Hepatocyte (in vitro differentiated cells): ENCODE measurements around the gene CFAP410. TPM values are rescaled to one million over a fixed set of nuclear protein-coding genes. Genes with fewer than 3 reads are reported as not detected.

ENCODE experiments used
- DNase-seq: peaks from one replicate; pipeline ENCODE4 v3.0.0-alpha.2; 2016; ENCODE audit warnings: low spot score
- H2AFZ ChIP-seq: fragments of 200-600 bp; sonication (generic); 2 replicates; pipeline ENCODE4 v1.6.0; 2016; ENCODE audit warnings: antibody characterized with exemption, mild to moderate bottlenecking
- H3K27ac ChIP-seq: fragments of 200-600 bp; sonication (generic); 2 replicates; pipeline ENCODE4 v1.5.1; 2016; ENCODE audit warnings: mild to moderate bottlenecking
- H3K27me3 ChIP-seq: fragments of 200-600 bp; sonication (generic); 2 replicates; pipeline ENCODE4 v1.6.1; 2016
- H3K36me3 ChIP-seq: fragments of 200-600 bp; sonication (generic); replicated peaks from 2 replicates; pipeline ENCODE4 v1.5.1; 2016; ENCODE audit warnings: low read depth; ENCODE audit not compliant: insufficient read depth
- H3K4me1 ChIP-seq: fragments of 200-600 bp; sonication (generic); 2 replicates; pipeline ENCODE4 v1.5.1; 2016; ENCODE audit warnings: mild to moderate bottlenecking, moderate library complexity; ENCODE audit not compliant: insufficient read depth
- H3K4me2 ChIP-seq: fragments of 200-600 bp; sonication (generic); 2 replicates; pipeline ENCODE4 v1.6.0; 2016
- H3K4me3 ChIP-seq: fragments of 200-600 bp; sonication (generic); 2 replicates; pipeline ENCODE4 v1.5.1; 2016; ENCODE audit warnings: mild to moderate bottlenecking
- H3K79me2 ChIP-seq: fragments of 200-600 bp; sonication (generic); 2 replicates; pipeline ENCODE4 v1.6.0; 2017; ENCODE audit warnings: mild to moderate bottlenecking
- H3K9me2 ChIP-seq: fragments of 200-600 bp; sonication (generic); replicated peaks from 2 replicates; pipeline ENCODE4 v1.6.0; 2017; ENCODE audit warnings: mild to moderate bottlenecking; ENCODE audit not compliant: insufficient read depth
- H3K9me3 ChIP-seq: fragments of 200-600 bp; sonication (generic); 2 replicates; pipeline ENCODE4 v1.5.1; 2016; ENCODE audit warnings: low read depth, mild to moderate bottlenecking
- H4K20me1 ChIP-seq: fragments of 200-600 bp; sonication (generic); 2 replicates; pipeline ENCODE4 v1.6.0; 2016; ENCODE audit warnings: mild to moderate bottlenecking; ENCODE audit not compliant: insufficient read depth, poor library complexity, severe bottlenecking
- CTCF ChIP-seq: fragments of 200-600 bp; sonication (generic); IDR thresholded peaks from 2 replicates; pipeline ENCODE4 v1.5.1; 2016; ENCODE audit warnings: antibody characterized with exemption, mild to moderate bottlenecking; ENCODE audit not compliant: poor library complexity
- EZH2 ChIP-seq: fragments of 200-600 bp; sonication (generic); IDR thresholded peaks from 2 replicates; pipeline ENCODE4 v1.6.1; 2016; ENCODE audit warnings: antibody characterized with exemption, mild to moderate bottlenecking, borderline replicate concordance
- EZH2phosphoT487 ChIP-seq: fragments of 200-600 bp; sonication (generic); IDR thresholded peaks from one replicate; pipeline ENCODE4 v1.6.1; 2018; ENCODE audit warnings: antibody characterized with exemption, mild to moderate bottlenecking, low read depth, moderate library complexity; ENCODE audit not compliant: unreplicated experiment, severe bottlenecking
- WGBS: methylation state at CpG from one replicate; pipeline ENCODE4 v1.1.6; 2016; ENCODE audit warnings: low lambda C conversion rate; ENCODE audit errors: missing lambda C conversion rate; 5-methylcytosine and 5-hydroxymethylcytosine counted together
- polyA plus RNA-seq: library from polyadenylated mRNA; unstranded; fragments of >200 nt; fragmentation: Nextera tagmentation; extraction: Ambion mirVana; gene quantifications from 2 replicates; pipeline ENCODE4 v1.2.1, GENCODE V29; 2016
- total RNA-seq: library from RNA; depleted of rRNA; stranded (reverse); fragments of >200 nt; gene quantifications from 2 replicates; pipeline ENCODE4 v1.2.3, GENCODE V29; 2014

The CFAP410 gene
- total and polyA plus RNA-seq, 2 experiments from 2014 or later = 17.1 to 33.6 TPM

- Histone ChIP-seq H3K4me1 (no peaks in the 10 kb centered on the region), H3K4me2 (no peak overlapping the region), H3K9me2 (no peaks in the 10 kb centered on the region), H4K20me1 (no peaks in the 10 kb centered on the region), H3K36me3 (no peaks in the 10 kb centered on the region), H3K4me3 (no peak overlapping the region), H3K27ac (no peak overlapping the region), H3K27me3 (no peaks in the 10 kb centered on the region), H3K9me3 (peaks cover 2% of the 10 kb centered on the region), H2AFZ (no peak overlapping the region), H3K79me2 (no peaks in the 10 kb centered on the region)
- TF ChIP-seq CTCF (no peak), EZH2 (no peak), EZH2phosphoT487 (no peak)
- DNase-seq = no peak
- 80% methylated on average over 31 of the region's 31 CpGs for WGBS
These were observed 41.0 kb upstream of the CFAP410 start for GRCh38 chr21:44379991-44380865.

GRCh38 chr21:44379515-44379848, 40.3 kb upstream of the CFAP410 start:
- DNase-seq = no peak
- no peaks in the 10 kb centered on the region for H3K27me3 ChIP-seq
- no peak overlapping the region for H3K27ac ChIP-seq
- no peaks in the 10 kb centered on the region for H3K36me3 ChIP-seq
- TF ChIP-seq EZH2phosphoT487 (no peak), EZH2 (no peak), CTCF (no peak)
- H3K4me1 ChIP-seq = no peaks in the 10 kb centered on the region
- H3K4me3 ChIP-seq = no peak overlapping the region
- H3K9me2 ChIP-seq = no peaks in the 10 kb centered on the region
- H3K9me3 ChIP-seq = no peaks in the 10 kb centered on the region
- 90% methylated on average over 5 of the region's 5 CpGs for WGBS
- no peaks in the 10 kb centered on the region for H3K79me2 ChIP-seq
- H2AFZ ChIP-seq = no peak overlapping the region
- H4K20me1 ChIP-seq = no peaks in the 10 kb centered on the region
- H3K4me2 ChIP-seq = no peak overlapping the region

- H3K9me3 ChIP-seq = no peaks in the 10 kb centered on the region
These were observed 39.7 kb upstream of the CFAP410 start for GRCh38 chr21:44378646-44379514.

More at GRCh38 chr21:44378646-44379514, 39.7 kb upstream of the CFAP410 start:
- Histone ChIP-seq H3K27me3 (no peaks in the 10 kb centered on the region), H3K4me3 (no peak overlapping the region), H3K9me2 (no peaks in the 10 kb centered on the region), H3K27ac (no peak overlapping the region), H3K4me1 (no peaks in the 10 kb centered on the region), H3K79me2 (no peaks in the 10 kb centered on the region), H4K20me1 (no peaks in the 10 kb centered on the region), H3K4me2 (no peak overlapping the region), H3K36me3 (no peaks in the 10 kb centered on the region), H2AFZ (no peak overlapping the region)
- no peak for TF ChIP-seq CTCF
- TF ChIP-seq EZH2phosphoT487 = no peak
- TF ChIP-seq EZH2 = no peak
- DNase-seq = no peak
- 92% methylated on average over 34 of the region's 34 CpGs for WGBS
